Measurements from ENCODE around the gene GYS2. TPM values are rescaled to one million over a fixed set of nuclear protein-coding genes. Genes with fewer than 3 reads are reported as not detected.

The GYS2 gene
- total RNA-seq, 1 donor from 2014 or later: 0.08 TPM

DNA sequence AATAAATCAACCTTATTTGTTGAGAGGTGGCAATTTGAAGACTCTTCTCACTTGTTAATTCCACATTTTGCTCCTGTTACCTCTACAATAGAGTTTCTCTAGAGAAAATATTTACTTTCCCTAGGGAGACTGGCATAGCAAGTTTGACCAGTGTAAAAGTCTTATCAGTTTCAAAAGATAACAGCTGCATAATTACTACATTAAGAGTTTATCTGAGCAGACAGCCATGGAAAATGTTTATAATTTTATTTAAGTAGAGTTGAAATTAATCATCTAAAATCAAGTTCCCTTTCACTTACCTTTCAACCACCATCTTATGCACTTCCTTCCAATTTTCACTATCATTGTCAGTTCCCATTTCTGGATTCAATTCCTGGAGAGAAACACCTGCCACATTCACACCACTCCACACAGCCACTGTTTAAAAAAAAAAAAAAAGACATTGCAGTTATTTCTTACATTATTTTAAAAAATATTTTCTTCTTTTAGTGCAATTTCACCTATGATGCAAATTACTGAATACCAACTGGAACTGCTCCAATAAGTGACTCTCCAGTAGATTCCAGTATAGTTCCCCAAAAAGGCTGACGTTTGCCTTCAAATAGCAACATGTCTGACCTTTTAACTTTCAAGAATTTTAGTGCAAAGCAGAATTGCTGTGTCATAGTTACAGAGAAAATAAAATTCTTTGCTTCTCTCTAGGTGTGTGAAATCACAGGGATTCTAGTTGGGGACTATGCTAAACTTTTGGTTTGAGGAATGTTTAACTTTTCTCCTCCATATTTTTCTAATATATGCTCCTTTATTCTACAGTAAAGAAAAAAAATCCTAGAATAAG, 33.6 kb upstream of the GYS2 start:
- no peak for DNase-seq (ENCODE audit: low spot score)
- H3K4me3 Mint-ChIP-seq (ENCODE audit: unreplicated experiment): no peak overlapping the region
- no peaks in the 10 kb centered on the region for H3K27me3 Mint-ChIP-seq (ENCODE audit: unreplicated experiment)
- no peak for TF ChIP-seq CTCF (IDR thresholded peaks at IDR 0.05; ENCODE audit: unreplicated experiment)
- no peaks in the 10 kb centered on the region for H3K4me1 Mint-ChIP-seq (ENCODE audit: unreplicated experiment)
- no peak overlapping the region for H3K27ac Mint-ChIP-seq (ENCODE audit: unreplicated experiment)
- H3K36me3 Mint-ChIP-seq (ENCODE audit: low read depth, unreplicated experiment): peaks cover 31% of the 10 kb centered on the region
- H3K9me3 Mint-ChIP-seq (ENCODE audit: unreplicated experiment): no peaks in the 10 kb centered on the region

GRCh38 chr12:21634245-21634644, 29.6 kb upstream of the GYS2 start:
- Mint-ChIP-seq H3K27me3 (ENCODE audit: unreplicated experiment) (no peaks in the 10 kb centered on the region), H3K4me1 (ENCODE audit: unreplicated experiment) (no peaks in the 10 kb centered on the region), H3K4me3 (ENCODE audit: unreplicated experiment) (no peak overlapping the region), H3K27ac (ENCODE audit: unreplicated experiment) (no peak overlapping the region), H3K36me3 (ENCODE audit: low read depth, unreplicated experiment) (peaks cover 17% of the 10 kb centered on the region), H3K9me3 (ENCODE audit: unreplicated experiment) (no peaks in the 10 kb centered on the region)
- no peak for DNase-seq (ENCODE audit: low spot score)
- no peak for TF ChIP-seq CTCF (IDR thresholded peaks at IDR 0.05; ENCODE audit: unreplicated experiment)

DNA sequence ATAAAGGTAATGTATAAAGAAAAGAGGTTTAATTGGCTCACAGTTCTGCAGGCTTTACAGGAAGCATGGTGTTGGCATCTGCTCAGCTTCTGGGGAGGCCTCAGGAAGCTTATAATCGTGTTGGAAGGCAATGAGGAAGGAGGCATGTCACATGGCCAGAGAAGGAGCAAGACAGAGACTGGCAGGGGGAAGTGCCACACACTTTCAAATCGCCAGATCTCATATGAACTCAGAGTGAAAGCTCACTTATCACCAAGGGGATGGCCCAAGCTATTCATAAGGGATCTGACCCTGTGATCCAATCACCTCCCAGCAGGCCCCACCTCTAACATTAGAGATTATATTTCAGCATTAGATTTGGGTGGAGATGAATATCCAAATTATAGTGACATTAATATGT, 26.7 kb upstream of the GYS2 start:
- Mint-ChIP-seq H3K4me3 (ENCODE audit: unreplicated experiment) (no peak overlapping the region), H3K36me3 (ENCODE audit: low read depth, unreplicated experiment) (peaks cover 9% of the 10 kb centered on the region), H3K9me3 (ENCODE audit: unreplicated experiment) (no peaks in the 10 kb centered on the region), H3K27me3 (ENCODE audit: unreplicated experiment) (peaks cover 1% of the 10 kb centered on the region), H3K4me1 (ENCODE audit: unreplicated experiment) (no peaks in the 10 kb centered on the region), H3K27ac (ENCODE audit: unreplicated experiment) (no peak overlapping the region)
- TF ChIP-seq CTCF (IDR thresholded peaks at IDR 0.05; ENCODE audit: unreplicated experiment): no peak
- no peak for DNase-seq (ENCODE audit: low spot score)

DNA sequence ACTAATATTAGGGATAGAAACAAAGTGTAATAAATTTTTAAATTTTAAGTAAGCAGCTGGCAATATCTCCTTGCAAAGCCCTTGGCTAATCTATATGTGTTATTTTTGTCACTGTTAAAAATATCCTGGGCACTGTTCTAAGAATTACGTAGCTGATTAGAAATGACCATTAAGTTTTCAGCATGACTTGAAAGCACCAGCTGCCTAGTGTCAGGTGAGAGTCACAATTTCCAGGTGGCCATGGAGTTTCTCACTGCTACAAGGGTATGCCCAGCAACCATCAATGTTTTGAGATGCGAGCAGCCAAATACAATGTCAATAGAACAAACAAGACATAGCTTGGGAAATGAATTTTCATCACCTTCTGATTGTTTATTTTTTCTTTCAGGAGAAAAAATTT, 23.3 kb upstream of the GYS2 start:
- H3K27me3 Mint-ChIP-seq (ENCODE audit: unreplicated experiment): peaks cover 1% of the 10 kb centered on the region
- no peak overlapping the region for H3K27ac Mint-ChIP-seq (ENCODE audit: unreplicated experiment)
- H3K36me3 Mint-ChIP-seq (ENCODE audit: low read depth, unreplicated experiment): no peaks in the 10 kb centered on the region
- no peaks in the 10 kb centered on the region for H3K9me3 Mint-ChIP-seq (ENCODE audit: unreplicated experiment)
- H3K4me1 Mint-ChIP-seq (ENCODE audit: unreplicated experiment): peaks cover 4% of the 10 kb centered on the region
- H3K4me3 Mint-ChIP-seq (ENCODE audit: unreplicated experiment): no peak overlapping the region
- no peak for DNase-seq (ENCODE audit: low spot score)
- no peak for TF ChIP-seq CTCF (IDR thresholded peaks at IDR 0.05; ENCODE audit: unreplicated experiment)

GRCh38 chr12:21618566-21618965, 13.9 kb upstream of the GYS2 start:
- Mint-ChIP-seq H3K9me3 (ENCODE audit: unreplicated experiment) (no peaks in the 10 kb centered on the region), H3K4me3 (ENCODE audit: unreplicated experiment) (no peak overlapping the region), H3K36me3 (ENCODE audit: low read depth, unreplicated experiment) (no peaks in the 10 kb centered on the region), H3K4me1 (ENCODE audit: unreplicated experiment) (peaks cover 19% of the 10 kb centered on the region), H3K27me3 (ENCODE audit: unreplicated experiment) (peaks cover 1% of the 10 kb centered on the region), H3K27ac (ENCODE audit: unreplicated experiment) (no peak overlapping the region)
- TF ChIP-seq CTCF (IDR thresholded peaks at IDR 0.05; ENCODE audit: unreplicated experiment): no peak
- DNase-seq (ENCODE audit: low spot score): no peak
